Fibroblast of the aortic adventitia (primary cell): ENCODE results near the gene TEPSIN. TPM values are rescaled to one million over a fixed set of nuclear protein-coding genes. Genes with fewer than 3 reads are reported as not detected.
A peak's percentile ranks its signal among the peaks of the same experiment; 100 is the strongest.

Source experiments
- DNase-seq: peaks from one replicate; pipeline ENCODE4 v3.0.0-alpha.2; 2010; ENCODE audit warnings: low read depth
- H3K4me3 ChIP-seq: 2 replicates; pipeline ENCODE4 v1.5.1; 2011; ENCODE audit warnings: low read depth, mild to moderate bottlenecking, control low read depth, low read length, moderate library complexity
- total RNA-seq: library from RNA; depleted of rRNA; stranded (reverse); fragments of >200 nt; gene quantifications from 2 replicates; pipeline ENCODE4 v1.2.3, GENCODE V29; 2012; ENCODE audit warnings: low replicate concordance
- TF ChIP-seq, protein P1 (sequence below): IDR thresholded peaks from 2 replicates; pipeline ENCODE4 v1.5.1; 2011; ENCODE audit warnings: mild to moderate bottlenecking, low read length, control low read depth, inconsistent platforms; ENCODE audit not compliant: insufficient read depth

Gene TEPSIN
- total RNA-seq, 1 donor: 13.3 TPM

DNA sequence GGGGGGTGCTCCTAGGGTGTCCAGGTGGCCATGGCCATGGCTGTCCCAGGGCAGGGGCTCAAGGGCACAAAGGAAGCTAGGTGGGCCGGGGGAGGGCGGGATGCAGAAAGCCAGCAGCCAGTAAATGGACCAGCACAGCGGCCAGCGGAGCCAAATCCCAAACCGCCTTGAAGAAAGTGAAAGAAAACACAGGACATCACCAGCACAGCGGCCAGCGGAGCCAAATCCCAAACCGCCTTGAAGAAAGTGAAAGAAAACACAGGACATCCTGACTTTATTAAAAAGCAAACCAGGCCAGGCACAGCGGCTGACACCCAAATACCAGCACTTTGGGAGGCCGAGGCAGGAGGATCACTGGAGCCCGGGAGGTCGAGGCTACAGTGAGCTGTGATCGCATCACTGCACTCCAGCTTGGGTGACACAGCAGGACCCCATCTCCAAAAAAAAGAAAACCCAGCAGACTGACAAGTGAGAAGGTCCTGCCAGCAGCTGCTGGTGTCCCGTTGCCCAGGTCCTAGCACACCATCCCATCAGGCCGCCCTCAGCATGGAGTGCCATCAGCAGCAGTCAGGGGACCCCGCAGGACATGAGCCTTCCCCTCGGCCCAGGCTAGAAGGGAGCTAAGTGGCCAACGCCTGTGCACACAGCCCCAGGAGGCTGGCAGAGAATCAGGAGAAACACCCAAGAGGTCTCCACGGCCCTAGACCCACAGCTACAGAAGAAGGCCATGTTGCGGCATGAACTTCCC lies 39.3 kb upstream of the TEPSIN start:
- H3K4me3 ChIP-seq: peak overlapping the region; percentile 59
- peak; percentile 76 for DNase-seq
- TF ChIP-seq, protein P1, sequence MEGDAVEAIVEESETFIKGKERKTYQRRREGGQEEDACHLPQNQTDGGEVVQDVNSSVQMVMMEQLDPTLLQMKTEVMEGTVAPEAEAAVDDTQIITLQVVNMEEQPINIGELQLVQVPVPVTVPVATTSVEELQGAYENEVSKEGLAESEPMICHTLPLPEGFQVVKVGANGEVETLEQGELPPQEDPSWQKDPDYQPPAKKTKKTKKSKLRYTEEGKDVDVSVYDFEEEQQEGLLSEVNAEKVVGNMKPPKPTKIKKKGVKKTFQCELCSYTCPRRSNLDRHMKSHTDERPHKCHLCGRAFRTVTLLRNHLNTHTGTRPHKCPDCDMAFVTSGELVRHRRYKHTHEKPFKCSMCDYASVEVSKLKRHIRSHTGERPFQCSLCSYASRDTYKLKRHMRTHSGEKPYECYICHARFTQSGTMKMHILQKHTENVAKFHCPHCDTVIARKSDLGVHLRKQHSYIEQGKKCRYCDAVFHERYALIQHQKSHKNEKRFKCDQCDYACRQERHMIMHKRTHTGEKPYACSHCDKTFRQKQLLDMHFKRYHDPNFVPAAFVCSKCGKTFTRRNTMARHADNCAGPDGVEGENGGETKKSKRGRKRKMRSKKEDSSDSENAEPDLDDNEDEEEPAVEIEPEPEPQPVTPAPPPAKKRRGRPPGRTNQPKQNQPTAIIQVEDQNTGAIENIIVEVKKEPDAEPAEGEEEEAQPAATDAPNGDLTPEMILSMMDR: no peak

DNA sequence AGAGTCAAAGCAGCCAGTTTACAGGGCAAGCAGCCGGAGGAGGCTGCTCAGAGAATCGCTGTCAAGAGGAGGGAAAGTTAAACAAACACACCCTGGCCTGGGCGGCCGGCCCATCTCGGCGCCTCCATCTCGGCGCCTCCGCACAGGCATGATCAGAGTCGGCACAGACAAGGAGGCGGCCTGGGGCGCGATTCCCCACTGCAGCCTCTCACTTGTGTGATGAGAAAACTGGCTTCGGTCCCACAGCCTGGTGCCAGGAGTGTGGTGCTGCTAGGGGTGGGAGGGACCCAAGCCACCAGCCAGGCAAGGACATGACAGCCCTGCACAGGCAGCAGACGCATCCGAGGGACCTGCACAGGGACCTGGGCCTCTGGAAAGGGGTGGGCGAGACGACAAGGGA lies 38.6 kb upstream of the TEPSIN start:
- TF ChIP-seq, protein P1: no peak
- H3K4me3 ChIP-seq: peak overlapping the region; percentile 59
- peak; percentile 69 for DNase-seq

DNA sequence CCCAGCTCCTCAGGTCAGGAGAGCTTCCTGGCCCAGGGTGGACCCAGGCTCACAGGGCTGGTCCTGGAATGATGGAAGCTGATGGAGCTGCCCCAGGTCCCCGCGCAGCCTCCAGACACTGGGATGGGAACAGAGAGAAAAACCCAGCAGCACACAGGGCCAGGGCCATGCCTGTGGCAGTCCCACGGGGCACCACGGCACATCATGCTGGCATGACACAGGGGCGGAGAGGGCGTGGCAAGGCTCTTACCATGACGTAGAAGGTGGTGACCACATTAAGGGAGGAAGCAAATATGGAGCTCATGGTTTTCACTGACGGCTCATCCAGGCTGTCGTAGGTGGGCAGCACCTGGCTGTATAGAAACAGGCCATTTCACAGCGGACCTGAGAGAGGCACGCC lies 37.9 kb upstream of the TEPSIN start:
- no peak for DNase-seq
- TF ChIP-seq, protein P1: no peak
- peak overlapping the region; percentile 41 for H3K4me3 ChIP-seq

DNA sequence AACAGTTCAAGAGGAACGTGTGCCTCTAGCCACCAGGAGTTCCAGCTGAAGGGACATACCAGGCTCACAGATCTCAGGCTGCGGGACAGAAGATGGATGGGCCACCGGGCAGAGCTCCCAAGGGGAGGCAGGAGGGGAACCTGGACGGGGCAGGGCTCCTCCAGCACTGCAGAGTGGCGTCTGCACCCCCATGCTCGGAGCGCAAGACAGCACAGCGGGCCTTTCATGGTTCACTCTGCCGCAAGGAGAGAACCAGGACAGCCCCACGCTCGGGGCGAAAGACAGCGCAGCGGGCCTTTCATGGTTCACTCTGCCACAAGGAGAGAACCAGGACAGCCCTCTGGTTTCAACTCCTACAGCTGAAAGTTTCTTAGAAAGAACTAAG lies 35.6 kb upstream of the TEPSIN start:
- TF ChIP-seq, protein P1: no peak
- H3K4me3 ChIP-seq: no peak overlapping the region
- DNase-seq: no peak

DNA sequence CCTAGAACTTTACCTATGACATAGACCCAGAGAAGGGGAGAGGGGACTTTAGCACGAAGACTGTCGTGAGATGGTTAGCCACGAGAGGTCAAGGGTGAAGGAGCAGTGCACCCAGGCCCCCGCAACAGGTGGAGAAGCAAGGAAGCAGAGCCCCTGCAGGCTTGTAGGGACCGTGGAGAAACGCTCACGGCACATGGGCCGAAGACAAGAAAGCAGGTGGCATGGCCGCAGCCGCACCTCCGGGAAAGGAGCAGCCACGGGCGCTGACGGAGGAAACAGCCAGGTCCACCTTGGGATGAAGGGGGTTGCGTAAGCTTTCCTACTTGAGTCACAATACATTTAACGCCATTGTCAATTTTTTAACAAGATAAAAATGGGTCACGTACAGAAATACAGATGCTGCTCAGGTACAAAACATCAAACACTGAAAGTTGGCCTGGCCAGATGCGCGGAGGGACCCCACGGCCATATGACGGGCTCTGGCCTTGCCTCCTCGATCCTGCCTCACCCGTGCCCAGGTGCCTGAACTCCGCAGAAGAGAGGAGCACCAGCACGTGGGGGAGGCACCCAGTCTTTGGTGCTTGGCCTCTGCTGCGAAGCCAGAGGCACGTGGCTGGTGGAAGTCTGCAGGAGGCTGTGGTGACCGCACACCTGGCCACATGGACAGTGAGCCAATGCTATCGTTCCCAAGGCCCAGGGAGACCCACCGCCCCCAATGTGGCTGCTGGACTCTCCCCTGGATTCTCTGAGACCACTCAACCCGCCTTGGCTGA lies 35.0 kb upstream of the TEPSIN start:
- no peak for DNase-seq
- H3K4me3 ChIP-seq: no peak overlapping the region
- TF ChIP-seq, protein P1: no peak

DNA sequence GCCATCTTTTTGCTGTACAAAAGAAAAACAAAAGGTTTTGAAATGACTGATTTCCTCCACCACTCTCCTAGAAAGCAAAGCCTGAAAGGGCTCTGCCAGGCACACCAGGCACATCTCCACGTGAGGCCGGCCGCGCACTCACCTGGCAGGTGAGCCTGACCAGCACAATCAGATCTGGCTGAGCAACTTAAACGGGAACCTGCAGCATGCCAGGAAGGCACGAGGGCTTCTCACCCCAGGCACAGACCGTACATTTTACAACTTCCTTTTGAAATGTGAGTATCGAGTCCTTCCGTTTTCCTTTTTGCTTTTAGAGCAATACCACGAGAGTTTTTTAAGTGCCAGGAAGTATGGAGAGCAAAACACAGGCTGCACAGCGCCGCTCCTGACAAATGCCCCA lies 33.8 kb upstream of the TEPSIN start:
- TF ChIP-seq, protein P1: no peak
- DNase-seq: no peak
- no peak overlapping the region for H3K4me3 ChIP-seq
